Cardiac fibroblast (primary cell): ENCODE data around the gene BLTP2.
A peak's percentile ranks its signal among the peaks of the same experiment; 100 is the strongest.

ENCODE experiments used
- DNase-seq, 2 donors: peaks; one replicate each; pipeline versions ENCODE4 v3.0.0 to v3.0.0-alpha.2; 2010; ENCODE audit warnings: low read depth in 2 of 2
- H3K4me3 ChIP-seq, 2 donors: replicated peaks in 1 of 2; 1 replicate in 1 of 2; 2 replicates in 1 of 2; pipeline ENCODE4 v1.5.1; 2011; ENCODE audit warnings: low read depth in 2 of 2, low read length in 2 of 2, mild to moderate bottlenecking in 2 of 2, moderate library complexity in 1 of 2
- CTCF ChIP-seq: IDR thresholded peaks from one replicate; pipeline ENCODE4 v1.5.1; 2011; ENCODE audit warnings: low read depth, mild to moderate bottlenecking, low read length, inconsistent platforms

BLTP2 gene

GRCh38 chr17:28644787-28645575 lies at the start of gene BLTP2:
Gene BLTP2 (minus strand): TSS chr17:28645158. CDS start chr17:28645056, 102 bp downstream.
- peak within 1 kb of the TSS; percentile 90 to 91 for H3K4me3 ChIP-seq
- peak; percentile 93 to 96 for DNase-seq
- TF ChIP-seq CTCF, result no peak

GRCh38 chr17:28693869-28694268 lies 48.9 kb upstream of the BLTP2 start:
- no peak overlapping the region for H3K4me3 ChIP-seq
- TF ChIP-seq CTCF, result no peak
- DNase-seq, result no peak

- no peak overlapping the region for H3K4me3 ChIP-seq
- no peak for TF ChIP-seq CTCF
- no peak for DNase-seq
These were observed 44.1 kb upstream of the BLTP2 start for GRCh38 chr17:28689011-28689410.

GRCh38 chr17:28688481-28688880 lies 43.5 kb upstream of the BLTP2 start:
- no peak for DNase-seq
- TF ChIP-seq CTCF, result no peak
- no peak overlapping the region for H3K4me3 ChIP-seq

GRCh38 chr17:28686296-28686695 lies 41.3 kb upstream of the BLTP2 start:
- DNase-seq, result no peak
- H3K4me3 ChIP-seq, result no peak overlapping the region
- no peak for TF ChIP-seq CTCF

- TF ChIP-seq CTCF, result no peak
- DNase-seq, result no peak
- no peak overlapping the region for H3K4me3 ChIP-seq
These were observed 40.4 kb upstream of the BLTP2 start for GRCh38 chr17:28685366-28685765.

- H3K4me3 ChIP-seq, result no peak overlapping the region
- no peak for TF ChIP-seq CTCF
- DNase-seq, result peak; percentile 27 to 61
These were observed 40.0 kb upstream of the BLTP2 start for GRCh38 chr17:28684963-28685362.
